DMS 273 treated with DMSO at 0.1 percent for 48 hours (cell line): ENCODE data around the gene CD2.

Experiments
- DNase-seq: peaks from one replicate; lab custom pipeline; 2025; lab: John Stamatoyannopoulos, UW

CD2 gene

DNA sequence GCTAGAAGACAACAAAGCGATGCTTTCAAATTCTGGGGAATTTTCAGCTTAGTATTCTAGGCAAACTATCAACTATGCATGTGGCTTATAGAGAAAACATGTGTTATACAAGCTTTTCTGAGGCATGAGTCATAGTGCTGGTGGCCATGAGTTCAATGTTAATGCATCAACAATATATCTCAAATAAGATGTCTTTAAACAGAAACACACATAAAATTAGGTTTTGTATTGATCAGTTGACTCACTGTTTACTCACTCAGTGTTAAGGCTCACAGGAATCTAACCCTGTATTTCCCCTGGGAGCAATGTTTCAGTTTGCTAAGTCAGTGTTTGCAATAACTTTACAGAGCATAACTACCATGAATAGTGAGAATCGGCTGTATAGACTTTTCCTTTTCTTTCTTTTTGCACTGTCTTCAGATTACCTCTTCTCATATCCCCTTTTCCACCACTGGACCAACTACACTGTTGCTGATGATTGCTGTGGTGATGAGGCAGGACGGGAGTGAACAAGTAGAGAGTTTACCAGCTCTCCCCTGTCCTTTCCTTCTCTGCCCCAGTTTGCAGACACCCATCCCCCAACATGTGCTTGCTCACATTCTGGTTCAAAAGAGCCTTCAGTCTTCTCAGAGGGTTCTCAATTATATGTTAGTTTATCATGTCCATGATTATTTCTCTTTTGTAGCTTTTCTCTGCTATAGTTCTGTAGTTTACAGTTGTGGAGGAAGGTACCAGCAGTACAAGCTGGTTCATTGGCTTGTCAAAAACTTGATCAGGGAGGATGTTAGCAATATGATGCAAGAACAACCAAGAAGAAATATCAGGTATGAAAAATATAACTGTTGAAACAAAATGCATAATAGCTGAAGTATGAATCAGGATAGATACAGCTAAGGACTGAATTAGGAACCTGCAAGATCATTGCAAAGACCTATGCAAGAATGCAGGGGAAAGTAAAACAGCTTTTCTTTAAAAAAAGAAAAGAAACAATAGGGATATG lies 23.9 kb downstream of the CD2 start:
- DNase-seq = no peak

DNA sequence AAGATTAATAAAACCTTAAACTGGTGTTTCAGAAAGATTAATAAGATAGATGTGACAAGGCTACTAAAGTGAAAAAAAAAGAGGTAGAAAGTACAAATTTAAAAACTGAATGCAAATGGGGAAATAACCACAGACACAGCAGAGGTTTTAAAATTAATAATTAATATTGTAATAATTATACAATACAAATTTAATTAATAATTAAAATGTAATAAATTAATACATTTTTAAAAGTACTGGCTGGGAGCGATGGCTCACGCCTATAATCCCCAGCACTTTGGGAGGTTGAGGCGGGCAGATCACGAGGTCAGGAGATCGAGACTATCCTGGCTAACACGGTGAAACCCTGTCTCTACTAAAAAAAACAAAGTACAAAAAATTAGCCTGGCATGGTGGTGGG lies 26.8 kb downstream of the CD2 start:
- DNase-seq = no peak

DNA sequence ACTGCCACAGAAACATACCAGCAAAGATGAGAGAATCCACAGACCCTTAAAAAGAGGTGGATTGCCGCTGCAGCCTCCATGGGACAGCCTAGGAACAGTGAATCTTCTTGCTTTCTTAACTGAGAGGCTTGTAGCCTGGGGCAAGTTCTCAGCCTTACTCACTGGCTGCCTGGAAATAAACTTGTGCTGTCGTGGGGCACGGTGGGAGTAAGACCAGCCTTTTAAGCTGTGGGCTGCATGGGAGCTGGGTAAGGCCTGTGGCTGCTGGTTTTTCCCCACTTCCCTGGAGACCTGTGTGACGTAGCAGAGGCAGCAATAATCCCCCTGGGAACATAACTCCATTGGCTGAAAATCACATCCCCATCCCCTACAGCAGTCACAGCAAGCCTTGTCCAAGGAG lies 30.8 kb downstream of the CD2 start:
- no peak for DNase-seq

DNA sequence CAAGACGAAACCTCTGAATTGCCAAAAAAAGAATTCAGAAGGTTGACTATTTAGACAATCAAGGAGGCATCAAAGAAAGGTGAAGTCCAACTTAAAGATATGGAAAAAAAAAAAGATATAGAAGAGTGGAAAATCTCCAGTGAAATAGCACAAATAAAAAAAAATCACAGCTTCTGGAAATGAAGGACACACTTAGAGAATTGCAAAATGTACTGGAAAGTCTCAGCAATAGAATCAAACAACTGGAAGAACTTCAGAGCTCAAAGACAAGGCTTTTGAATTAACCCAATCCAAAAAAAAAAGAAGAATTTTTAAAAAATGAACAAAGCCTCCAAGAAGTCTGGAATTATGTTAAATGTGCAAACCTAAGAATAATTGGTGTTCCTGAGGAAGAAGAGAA lies 31.8 kb downstream of the CD2 start:
- DNase-seq = no peak

DNA sequence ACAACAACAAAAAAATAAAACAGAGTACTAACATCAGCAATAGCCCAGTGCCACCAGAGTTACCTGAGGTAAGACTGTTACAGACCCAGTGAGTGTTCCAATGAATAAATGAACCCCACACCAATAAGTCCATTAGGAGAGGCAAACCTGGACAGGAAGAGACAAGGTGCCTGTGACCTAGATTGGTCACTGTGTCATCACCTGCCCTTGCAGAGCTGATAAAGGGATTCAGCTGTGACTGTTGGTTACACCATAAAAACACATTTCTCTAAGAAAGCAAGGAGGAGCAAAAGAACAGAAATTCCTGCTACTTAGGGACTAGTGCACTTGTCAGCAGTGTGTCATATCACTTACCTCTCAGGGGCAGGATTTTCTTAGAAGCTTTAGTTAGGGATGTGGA lies 37.5 kb downstream of the CD2 start:
- DNase-seq = no peak

DNA sequence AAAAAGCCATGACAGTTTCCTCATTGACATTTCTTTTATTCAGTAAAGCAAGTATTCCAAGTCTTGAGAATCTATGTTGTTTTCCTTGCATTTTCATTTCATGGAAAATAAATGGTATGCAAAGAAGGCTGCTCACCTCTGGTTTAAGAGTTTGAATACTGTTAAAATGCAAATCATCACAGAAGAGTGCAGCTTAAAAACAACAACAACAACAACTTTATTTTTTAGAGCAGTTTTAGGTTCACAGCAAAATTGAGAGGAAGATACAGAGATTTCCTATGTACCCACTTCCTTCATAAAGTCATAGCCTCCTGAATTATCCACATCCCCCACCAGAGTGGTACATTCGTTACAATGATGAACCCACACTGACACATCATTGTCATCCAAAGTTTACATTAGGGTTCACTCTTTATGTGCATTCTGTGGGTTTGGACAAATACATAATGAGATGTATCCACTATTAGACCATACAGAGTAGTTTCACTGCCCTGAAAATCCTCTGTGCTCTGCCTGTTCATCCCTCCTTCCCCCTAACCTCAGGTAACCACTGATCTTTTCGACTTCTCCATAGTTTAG lies 39.2 kb downstream of the CD2 start:
- no peak for DNase-seq

DNA sequence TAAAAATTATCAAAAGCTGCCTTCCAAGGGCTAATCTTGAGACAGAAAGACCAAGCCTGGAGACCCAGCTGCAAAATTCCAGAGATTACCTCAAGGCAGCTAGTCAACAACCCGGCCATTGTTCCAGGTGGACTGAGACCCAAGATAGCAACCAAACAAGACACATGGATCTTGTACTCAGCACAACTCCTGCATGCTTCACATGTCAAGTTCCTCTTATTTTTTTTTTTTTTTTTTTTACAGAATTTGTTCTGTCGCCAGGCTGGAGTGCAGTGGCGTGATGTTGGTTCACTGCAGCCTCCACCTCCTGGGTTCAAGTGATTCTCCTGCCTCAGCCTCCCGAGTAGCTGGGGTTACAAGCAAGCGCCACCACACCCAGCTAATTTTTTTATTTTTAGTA lies 40.1 kb downstream of the CD2 start:
- no peak for DNase-seq

DNA sequence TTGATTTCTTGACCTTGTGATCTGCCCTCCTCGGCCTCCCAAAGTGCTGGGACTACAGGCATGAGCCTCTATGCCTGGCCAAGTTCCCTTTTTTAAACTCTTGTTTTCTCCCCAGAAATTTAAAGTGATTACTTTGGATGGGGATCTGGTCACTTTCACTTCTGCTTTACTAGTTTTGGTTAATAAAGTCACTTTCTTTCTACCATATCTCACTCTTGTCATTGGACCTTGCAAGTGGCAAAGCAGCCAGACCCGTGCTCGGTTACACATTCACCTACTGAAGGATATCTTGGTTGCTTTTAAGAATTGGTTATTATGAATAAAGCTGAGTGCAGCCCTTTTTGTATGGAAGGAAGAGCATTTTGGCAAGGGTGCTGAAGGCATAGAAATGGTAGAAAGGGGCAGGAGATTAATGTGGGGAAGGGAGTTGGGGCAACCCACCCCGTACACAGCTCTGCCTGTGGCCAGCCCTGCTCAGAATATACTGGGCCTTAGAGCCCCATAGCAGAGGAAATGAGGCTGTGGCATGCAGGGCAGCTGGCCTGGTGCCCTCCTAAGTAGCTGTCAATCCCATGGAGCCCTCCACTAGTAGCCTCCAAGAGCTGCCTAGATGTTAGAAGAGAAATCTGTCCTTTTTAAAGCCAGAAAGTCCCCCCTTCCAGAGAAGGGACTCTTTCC lies 40.7 kb downstream of the CD2 start:
- no peak for DNase-seq

DNA sequence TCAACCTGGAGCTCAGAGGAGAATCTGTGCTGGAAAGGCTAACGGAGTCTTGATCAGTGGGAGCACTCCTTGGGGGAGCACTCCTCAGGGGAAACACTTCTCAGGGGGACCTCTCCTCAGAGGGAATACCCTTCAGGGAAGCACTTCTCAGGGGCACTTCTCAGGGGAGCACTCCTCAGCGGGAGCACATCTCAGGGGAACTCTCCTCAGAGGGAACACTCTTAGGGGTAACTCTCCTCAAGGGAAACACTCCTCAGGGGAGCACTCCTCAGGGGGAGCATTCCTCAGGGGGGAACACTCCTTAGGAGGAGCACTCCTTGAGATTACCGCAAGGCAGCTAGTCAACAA lies 41.2 kb downstream of the CD2 start:
- no peak for DNase-seq

DNA sequence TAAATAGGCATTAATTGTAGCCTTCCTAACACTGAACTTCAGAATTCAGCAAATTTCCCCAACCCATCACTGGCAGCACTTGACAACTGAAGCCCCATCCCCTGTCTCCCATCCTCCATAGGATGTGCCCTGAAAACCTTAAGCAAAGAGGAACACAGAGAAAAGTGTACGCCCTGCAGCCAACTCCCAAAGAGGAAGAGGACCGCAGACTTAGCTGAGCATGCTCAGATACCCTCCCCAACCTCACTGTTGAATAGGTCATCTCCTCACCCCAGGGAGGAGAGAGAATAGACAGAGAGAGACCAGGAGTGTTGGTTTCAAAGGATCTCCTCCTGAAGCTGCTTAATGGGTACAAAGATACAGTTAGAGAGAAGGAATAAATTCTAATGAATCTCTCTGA lies 50.5 kb downstream of the CD2 start:
- DNase-seq = no peak

DNA sequence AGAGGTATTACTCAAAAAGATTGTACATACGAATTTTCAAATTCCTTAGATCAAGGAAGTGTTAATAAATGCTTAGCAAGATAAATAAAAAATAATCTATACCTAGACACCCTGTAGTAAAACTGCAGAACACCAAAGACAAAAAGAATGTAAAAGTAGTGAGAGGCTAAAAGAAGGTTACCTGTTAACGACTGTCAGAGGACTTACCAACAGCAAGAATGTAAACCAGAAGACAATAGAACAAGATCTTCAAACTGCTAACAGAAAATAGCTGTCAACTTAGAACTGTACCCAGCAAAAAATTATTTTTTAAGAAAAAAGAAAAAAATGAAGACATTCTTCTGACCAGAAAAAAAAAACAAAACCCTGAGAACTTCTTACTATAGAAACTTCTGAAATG lies 51.2 kb downstream of the CD2 start:
- no peak for DNase-seq

DNA sequence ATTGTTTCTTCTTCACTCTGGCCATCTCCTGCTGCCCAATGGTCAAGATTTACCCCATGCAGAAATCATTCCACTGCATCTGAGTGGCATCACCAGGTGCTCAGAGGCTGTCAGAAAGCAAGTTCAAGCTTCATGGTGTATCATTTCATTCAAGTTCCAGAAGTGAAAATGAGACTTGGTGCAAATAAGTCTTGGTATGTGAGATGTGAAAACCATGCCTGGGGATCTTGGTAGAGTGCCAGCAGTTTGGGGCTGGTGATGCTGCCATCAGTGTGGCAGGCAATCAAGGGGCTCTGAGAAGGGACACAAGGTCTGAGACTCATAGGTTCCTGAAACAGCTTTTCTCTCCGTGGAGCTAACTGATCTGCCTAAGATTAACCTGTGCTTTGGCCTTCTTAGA lies 52.0 kb downstream of the CD2 start:
- DNase-seq = no peak

DNA sequence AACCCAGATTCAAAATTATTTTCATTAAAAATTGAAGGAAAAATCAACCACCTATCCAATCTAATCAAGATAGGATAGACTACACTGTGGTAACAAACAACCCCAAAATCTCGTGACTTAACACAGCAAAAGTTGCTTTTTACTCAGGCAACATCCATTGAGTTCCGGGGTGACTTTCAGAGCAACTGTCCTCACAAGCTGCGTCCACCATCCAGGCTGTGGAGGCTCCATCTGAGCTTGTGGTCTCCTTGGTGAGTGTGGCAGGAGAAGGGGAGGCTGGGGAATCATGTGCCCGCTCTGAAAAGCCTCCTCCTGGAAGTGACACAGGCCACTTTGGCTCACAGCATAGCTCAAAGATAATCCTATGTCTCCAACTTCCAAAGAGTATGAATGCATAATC lies 52.4 kb downstream of the CD2 start:
- DNase-seq = no peak

DNA sequence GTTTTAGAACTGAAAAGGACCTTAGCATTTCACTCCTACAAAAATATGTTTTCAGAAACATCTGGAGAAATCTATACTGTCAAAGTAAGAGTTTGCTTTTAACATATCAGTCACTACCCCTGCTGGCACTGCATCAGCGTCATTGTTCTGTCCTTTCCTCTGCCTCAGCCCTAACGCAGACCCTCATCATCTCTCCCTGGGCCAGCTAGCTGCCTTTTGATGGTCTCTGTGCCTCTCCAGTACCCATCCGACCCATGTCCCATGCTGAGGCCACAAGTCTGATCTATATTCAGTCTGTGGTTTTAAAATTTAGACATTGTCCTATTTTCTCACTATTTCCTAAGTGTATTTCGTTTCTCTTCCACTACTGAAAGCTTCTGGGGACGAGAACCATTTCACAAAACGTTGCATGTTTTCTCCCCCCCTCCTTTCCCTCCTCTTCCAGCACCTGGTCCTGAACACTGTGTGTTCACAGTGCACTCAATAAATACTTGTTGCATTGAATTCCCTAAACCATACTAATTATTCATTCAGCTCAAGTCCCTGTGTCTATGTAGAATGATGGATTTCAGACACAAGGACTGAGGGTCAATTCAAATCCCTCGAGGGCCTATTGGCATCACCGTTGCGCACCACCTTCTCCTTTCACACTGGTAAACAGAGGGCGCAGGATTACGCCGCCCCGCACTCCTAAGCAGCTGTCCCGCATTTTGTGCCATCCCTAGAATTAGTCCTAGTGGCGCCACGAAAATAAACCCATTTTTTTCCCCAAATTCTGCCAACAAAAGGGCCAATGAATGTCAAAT lies 53.4 kb downstream of the CD2 start:
- DNase-seq = no peak

DNA sequence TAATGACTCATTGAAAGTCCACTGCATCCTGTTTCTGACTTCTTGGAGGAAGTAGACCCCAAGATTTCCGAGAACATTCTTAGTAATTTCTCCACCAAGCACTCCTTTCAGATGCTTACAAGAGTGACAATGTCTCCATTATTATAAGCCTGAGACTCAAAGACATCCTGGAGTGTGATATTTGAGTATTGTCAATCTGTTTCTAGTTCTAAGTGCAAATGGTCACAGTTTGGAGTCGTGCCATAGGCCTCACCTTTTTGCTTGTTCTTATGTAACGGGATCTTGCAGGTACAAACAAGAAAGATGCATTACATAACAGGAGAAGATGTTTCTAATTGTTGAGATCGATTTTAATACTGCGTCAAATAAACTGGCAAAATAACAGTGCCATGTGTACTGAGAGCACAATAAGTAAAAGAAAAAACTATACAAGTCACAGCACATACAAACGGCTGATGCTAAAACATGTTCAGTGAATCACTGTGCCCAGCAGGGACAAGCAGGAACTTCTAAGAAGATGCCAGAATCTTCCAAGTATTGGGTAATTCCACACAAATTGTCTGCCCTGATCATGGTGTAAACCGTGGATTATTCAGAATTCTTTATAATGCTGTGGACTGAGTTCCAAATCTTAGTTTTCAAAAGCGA lies 54.1 kb downstream of the CD2 start:
- no peak for DNase-seq

DNA sequence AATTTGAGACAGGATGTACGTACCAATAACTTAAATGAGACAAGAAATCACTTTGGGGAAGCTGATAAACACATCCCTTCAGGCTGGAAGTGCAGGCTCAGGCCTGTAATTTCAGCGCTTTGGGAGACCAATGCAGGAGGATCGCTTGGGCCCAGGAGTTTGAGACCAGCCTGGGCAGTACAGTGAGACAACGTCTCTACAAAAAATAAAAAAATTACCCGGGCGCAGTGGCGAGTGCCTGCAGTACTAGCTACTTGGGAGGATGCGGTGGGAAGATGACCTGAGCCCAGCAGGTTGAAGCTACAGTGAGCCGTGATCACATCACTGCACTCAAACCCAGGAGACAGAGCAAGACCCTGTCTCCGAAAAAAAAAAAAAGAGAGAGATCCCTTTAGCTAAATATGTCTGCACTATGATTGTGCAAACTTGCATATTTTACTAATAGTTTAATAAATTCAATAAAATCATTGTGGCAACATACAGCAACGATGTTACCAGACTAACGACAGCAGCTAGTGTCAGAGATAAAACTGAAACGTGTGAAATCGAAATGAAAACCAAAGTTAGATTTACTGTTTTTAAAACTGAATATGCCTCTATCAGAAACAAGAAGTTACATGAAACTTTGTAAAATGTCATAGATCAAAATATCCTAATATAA lies 54.7 kb downstream of the CD2 start:
- no peak for DNase-seq

DNA sequence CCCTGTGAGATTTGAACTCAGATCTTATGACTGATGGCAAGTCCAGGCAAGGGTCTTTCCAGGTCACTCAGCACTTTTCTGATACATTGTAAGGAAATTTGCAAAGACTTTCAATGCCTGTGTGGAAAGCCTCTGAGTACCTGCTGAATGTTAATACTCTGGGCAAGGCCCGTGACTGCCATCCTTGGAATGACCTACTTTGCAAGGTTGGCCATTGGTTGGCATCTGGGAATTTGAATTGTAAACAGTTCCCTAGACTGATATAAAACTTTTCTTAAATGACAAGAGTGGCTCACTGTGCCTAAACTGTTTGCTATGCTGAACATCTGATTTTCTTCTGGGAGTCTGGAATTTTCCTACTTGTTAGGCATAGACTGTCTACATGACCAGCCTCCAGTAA lies 57.1 kb downstream of the CD2 start:
- no peak for DNase-seq

DNA sequence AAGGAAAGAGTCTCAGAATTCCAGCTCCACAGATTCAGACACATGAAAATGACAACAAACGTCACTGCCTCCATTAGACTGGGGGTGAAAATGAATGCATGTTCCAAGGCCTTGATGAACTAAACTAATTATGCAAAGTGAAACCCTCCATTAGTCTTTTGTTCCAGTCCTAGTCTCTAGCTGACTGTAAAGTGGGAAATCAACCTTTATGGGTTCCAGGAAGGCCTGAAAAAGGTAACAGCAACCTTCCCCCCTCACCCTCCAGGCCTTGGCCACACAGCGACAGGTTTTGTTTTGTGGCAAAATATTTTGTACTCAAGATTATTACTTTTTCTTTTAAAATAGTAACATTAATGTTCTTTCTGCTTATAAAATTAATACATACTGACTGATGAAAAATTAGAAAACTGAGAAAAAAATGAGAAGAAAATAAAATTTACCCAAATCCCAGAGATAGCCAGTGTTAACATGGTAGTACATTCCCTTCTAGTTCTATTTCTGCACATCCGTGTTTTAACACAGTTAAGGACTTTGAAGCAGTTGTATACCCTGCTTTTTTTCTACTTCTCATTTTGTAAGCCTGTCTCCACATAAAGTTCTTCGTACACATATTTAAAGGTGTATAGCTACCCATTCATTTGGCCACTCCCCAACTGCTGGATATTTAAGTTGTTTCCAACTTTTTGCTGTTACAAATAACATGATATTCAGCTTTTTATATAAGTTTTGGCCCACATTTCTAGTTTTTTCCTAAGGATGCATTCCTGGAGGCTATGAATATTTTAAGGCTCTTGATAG lies 60.9 kb downstream of the CD2 start:
- DNase-seq = no peak

DNA sequence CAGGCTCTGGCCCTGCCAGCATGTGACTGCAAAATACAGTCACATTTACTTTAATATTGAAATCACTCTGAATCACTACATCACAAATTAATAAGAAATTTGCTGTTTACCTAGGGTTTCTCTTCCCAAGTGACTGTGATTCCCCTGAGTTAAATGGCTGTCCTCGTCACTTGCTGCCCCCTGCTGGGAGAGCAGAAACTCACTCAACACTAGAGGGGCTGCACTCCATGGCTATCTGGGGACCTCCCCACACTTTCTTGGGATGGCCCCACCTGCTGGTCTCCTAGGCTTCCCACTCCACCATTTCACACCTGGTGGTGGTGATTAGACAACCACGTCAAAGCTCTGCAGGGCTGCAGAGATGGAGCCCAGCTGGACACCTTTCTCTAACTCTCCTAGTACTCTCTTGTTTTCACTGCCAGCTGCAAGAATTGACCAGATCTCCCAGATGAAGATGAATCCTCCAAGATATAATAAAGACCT lies 63.4 kb downstream of the CD2 start:
- DNase-seq = peak; percentile 41
